Raji (cell line): ENCODE data around the gene C1orf105.

Experiments
- POLR2A ChIP-seq: IDR thresholded peaks from 2 replicates; pipeline ENCODE4 v1.6.1; 2011; ENCODE audit warnings: low read depth, low read length, control low read depth; ENCODE audit not compliant: insufficient read depth

The C1orf105 gene, protein sequence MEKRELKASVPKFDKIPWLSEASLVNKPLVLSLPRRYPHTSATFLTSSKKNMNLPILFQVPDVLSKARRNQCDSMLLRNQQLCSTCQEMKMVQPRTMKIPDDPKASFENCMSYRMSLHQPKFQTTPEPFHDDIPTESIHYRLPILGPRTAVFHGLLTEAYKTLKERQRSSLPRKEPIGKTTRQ

DNA sequence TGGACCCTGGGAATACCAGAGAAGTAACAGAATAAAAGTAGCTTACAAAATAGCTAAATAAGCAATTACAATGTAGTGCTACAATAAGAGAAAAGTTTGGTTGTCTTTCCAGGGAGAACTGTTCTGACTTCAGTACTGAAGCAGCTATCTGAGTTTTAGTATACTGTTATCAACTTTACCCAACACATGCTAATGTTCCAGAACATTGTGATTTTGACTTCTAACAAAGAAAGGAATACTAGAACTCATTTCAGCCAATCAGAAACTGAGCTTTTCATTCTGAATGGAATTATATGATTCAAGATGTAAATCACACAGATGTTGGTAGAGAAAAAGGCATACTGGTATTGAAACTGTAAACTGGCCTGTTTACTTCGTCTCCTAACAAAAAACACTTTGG, at the start of gene C1orf105:
TSS of gene C1orf105 (plus strand) at position 301 of the 400 bp plus-strand sequence. CDS start 201 bp downstream, outside the sequence.
- no peak for TF ChIP-seq POLR2A

DNA sequence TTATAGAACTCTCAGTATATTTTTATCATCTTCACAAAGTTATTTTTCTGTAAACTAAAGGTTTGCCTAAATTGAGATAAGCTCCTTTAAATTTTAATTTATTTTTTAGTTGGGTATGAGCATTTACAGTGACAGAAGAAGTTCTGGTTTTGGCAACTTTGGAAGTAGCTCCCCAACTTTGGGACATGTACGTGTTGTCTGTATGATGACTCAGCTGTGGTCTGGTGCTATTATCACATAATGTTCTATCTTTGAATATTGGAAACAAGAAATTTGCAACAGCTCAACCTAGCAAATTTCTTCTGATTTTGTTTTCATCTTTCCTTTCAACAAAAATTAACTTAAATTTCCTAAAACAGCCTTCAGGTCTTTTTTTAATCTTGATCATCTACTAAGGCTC, 46.6 kb upstream of the C1orf105 start:
- no peak for TF ChIP-seq POLR2A

DNA sequence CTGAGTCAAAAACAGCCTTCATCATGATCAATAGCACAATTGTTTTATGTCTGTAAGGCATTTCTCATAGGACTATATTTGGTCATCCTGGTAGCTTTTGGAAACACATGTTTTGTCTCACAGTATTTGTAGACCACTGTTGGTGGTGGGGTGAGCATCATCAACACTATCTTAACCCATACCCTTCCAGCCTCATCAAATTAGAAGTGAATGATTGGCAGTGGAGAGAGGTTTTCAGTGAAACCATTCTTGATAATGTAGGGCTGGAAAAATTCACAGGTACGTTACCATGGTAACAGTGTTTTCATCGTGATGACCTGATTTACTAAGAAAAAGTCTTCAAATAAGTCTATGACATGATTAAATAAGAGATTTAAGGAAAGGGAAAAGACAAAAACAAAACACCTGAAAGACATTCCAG, 45.3 kb upstream of the C1orf105 start:
- TF ChIP-seq POLR2A, result no peak

DNA sequence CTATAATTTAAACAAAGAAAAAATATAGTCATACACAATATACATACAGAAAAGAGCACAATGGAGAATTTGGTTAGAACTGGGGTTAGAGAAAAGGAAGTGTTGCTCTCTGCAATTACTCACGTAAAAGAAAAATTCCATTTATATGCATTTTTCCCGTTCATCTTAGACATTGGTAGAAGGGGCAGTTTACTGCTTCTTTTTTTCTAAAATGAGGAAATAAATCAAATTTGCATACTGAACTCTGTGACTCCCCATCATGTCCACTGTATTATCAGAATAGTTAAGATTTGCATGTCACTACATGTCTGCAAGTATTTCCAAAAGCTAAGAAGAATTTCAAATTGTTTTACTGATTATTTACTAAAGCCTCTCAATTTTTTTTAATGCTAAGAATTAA, 44.1 kb upstream of the C1orf105 start:
- TF ChIP-seq POLR2A, result no peak

DNA sequence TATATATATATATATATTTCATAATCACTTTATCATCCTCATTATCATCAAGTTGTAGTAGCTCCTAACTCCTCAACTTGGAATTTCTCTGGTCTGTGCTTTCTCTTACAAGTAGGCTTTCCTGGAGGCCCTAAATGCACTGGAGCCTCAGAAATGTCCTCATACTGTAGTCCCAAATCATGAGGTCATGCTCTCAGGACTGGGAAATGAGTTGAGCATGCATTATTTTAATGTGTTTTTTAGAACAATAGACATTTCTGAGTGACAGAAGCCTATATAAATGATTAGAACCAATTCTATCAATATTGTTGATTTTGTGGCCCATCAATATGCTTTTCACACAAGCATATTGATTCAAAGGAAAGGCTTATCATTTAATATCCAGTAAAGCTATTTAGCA, 42.9 kb upstream of the C1orf105 start:
- TF ChIP-seq POLR2A, result no peak

DNA sequence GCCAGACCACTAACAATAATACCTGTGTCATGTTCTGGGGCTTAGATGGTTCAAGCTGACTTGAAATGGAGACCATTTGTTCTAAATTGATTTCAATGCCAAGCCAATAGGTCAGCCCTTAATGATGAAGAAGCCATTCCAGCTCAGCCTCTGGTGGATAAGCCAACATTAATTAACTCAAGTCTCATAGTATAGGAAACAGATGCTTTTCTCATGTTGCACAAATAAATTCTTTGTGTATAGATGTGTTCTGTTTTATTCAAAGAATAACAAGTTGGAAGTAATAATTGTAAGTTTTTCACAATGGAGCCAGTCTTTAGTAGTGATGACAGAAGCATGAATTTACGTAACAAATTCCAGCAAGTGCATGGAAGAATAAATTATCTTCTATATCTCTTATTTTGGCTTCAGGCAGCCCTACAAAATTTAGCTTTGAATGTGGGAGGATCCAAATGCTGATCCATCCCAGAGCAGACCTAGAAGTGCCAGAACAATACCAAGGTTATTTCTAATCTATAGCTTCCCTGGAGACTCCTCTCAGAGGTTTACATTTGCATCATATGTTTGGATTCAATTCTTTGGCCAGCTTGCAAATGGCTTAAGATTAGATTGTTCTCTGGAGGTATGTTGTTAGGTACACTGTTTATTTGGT, 42.2 kb upstream of the C1orf105 start:
- TF ChIP-seq POLR2A, result no peak

DNA sequence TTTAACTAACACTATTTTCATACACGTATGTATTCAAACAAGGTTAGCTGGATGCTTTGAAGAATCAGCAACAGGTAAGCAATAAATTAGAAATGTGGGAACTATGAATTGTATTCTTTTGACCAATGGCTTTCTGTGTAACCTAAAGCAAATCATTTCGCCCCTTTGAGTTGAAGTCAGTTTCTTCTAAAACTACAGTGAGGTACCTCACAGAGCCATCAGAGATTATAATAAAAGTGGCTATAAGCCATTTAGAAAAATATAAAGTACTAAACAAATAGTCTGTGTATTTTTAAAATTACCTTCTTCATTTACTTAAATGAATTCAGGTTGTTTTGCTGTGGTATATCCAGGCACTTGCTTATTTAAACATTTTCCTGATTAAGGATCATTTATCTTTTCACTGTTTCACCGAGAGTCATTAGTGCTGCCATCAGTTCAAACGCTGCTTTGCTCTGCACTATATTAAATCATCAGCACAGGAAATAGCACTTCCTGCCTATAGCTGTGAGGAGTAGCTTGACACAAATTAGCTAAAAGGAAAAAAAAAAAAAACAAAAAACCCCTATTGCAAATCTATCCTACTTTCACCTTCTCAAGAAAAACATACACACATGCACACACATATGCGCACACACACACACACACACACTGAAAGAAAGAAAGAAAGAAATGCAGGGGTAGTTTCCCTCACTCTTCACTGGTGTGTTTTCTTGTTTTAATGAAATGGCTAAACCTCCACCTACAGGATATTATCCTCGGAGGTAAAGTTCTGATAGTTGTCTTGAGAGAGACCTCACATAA, 39.8 kb upstream of the C1orf105 start:
- no peak for TF ChIP-seq POLR2A

DNA sequence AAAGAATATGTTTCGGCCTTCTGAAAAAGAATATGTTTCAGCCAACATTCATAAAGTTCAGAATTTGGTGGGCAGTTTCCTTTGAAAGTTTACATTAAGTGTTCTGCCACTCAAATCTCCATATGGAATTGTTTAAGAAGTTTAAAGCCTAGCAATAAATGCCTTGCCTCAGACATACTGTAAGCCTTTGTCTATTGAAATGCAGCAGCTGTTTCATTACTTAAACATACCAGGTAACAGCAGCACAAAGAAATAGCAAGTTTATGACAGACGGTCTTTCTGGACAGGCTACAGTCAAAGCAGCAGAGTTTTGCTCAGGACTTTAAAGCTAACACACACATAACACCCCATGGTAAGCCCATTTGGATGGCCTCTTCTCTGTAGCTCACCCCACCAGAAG, 38.5 kb upstream of the C1orf105 start:
- TF ChIP-seq POLR2A, result no peak

DNA sequence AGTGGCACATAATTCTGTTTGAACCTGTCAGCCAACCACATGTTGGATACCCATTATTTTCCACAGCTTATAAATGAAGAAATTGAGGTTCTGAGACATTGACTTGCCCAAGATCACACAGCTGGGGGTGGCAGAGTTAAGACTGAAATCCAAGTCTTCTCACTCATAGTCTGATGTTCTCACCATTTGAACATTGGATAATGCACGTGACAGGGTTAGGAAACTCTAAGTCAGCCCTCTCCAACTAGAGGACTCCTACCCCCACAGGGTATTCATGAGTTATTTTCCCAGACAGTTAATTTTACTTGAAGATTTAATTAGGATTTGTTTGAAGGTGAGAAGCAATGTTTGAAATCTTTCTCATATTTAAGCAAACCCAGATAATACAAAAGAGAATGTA, 38.1 kb upstream of the C1orf105 start:
- no peak for TF ChIP-seq POLR2A

DNA sequence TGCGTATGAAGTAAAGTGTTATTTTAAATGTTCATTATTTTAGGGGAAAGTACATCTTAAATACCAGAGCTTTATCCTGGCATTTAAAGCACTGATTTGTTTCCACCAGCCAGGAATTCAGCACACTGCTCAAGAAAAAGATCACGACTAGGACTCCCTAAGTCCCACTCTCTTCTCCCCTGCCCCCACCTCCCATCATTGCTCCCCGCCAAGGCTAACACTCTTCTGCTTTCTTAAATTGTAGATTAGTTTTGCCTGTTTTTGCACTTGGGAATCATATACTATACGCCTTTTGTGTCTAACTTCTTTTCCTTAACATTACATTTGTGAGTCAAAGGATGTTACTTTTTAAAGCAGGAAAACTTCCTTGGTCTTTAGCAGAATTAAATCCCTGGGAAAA, 37.5 kb upstream of the C1orf105 start:
- no peak for TF ChIP-seq POLR2A

DNA sequence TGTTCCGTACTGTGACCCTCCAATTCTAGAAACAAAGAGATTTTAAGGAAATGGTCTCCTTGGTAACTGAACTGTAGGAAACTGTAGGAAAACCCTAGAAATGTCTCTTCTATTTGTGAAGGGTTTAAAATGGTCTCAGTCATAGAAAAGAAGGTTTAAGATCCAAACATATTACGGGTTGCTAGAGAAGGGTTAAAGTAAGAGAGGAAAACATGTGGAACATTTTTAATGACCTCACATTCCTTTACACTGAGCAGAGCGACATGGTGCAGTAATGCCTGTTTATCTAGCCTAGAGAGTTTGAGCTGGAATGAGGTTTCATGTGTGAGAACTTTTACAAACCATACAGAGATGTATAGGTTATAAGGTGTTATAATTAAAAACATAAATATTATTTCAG, 36.9 kb upstream of the C1orf105 start:
- no peak for TF ChIP-seq POLR2A

DNA sequence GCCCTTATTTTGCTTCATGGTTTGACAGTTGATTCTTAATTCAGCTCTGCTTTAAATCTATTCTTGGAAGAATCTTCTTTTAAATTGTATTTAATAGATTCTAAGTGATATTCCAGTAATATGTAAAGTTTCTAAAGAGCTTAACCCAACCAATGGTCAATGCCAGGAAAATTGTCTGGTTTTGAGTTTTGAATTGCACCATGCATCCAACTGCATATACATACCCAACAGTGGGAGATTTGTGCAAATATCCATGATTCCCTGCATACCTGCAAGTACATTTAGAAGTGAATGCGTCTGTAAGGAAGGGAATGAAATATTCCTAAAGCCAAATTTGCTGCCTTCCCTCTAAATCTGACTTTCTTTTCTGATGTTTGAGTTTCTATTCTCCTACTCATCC, 35.8 kb upstream of the C1orf105 start:
- TF ChIP-seq POLR2A, result no peak

DNA sequence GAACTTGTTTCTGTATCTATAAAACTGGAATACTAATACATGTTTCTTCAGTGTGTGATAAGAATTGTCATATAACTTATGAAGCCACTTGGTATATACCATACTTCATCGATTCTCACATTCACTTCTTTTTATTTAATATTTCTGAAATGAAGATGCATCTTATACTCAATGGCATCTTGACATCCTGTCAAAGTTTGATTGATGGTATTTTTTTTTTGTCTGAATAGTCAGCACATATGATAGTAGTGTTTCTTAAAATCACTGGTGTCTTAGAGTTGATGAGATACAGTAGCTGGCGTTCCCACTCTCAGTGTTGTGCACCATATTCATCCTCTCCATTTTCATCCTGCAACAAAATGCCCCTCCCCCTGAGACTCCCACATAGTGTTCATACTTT, 34.4 kb upstream of the C1orf105 start:
- TF ChIP-seq POLR2A, result no peak

DNA sequence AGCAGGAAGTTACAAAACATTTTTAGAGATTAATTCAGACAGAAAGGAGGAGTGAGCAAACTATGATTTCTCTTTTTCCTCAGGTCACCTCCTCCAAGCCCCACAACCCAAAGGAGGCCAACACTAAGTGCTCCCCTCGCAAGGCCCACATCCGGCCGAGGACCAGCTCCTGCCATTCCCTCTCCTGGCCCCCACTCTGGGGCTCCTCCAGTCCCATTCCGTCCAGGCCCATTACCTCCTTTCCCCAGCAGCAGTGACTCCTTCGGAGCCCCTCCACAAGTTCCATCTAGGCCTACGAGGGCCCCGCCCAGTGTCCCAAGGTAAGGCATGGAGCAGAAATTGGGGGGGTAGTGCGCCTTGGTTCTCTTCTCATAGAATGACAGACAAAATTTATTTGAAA, 32.0 kb upstream of the C1orf105 start:
- TF ChIP-seq POLR2A, result no peak

DNA sequence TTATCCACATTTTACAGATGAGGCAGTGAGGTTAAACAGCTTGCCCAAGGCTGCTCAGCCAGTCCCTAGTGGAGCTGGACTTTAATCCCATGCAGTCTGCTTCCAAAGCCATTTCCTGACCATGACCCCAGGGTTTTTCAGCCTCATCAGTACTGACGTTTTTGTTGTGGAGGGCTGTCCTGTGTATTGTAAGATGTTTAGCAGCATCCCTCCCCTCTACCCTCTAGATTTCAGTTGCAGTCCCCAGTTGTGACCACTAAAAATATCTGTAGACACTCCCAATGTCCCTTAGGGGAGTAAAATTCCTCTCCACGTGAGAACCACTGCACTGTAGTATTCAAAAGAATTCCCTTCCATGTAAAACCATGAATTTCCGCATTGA, 30.2 kb upstream of the C1orf105 start:
- no peak for TF ChIP-seq POLR2A
